HG03521 (cell line): Measurements from ENCODE around the gene C2orf72.
"Not testable (repeated sequence)": the region's sequence is repeated elsewhere in the genome, so short reads cannot be mapped to it uniquely, and the experiment has no call there.

Experiments used
- ATAC-seq: cut with Tn5 transposase; IDR thresholded peaks from one replicate; pipeline ENCODE4 v1.9.1; 2021; ENCODE audit warnings: mild to moderate bottlenecking, moderate library complexity; ENCODE audit not compliant: unreplicated experiment

C2orf72 gene

GRCh38 chr2:231013820-231014219 is 23.5 kb upstream of the C2orf72 start:
- ATAC-seq: no peak

- no peak for ATAC-seq
Observed at GRCh38 chr2:231015478-231015877, 21.8 kb upstream of the C2orf72 start.

GRCh38 chr2:231015926-231016325 is 21.4 kb upstream of the C2orf72 start:
- ATAC-seq: no peak

GRCh38 chr2:231016566-231017230 is 20.6 kb upstream of the C2orf72 start:
- ATAC-seq: no peak

GRCh38 chr2:231017231-231017598 is 20.1 kb upstream of the C2orf72 start:
- ATAC-seq: no peak

- ATAC-seq: no peak
Observed at GRCh38 chr2:231018184-231018583, 19.1 kb upstream of the C2orf72 start.

- ATAC-seq: not testable (repeated sequence)
Observed at GRCh38 chr2:231025059-231025458, 12.3 kb upstream of the C2orf72 start.

GRCh38 chr2:231028889-231029288 is 8.4 kb upstream of the C2orf72 start:
- ATAC-seq: no peak

- no peak for ATAC-seq
Observed at GRCh38 chr2:231029563-231029962, 7.8 kb upstream of the C2orf72 start.

GRCh38 chr2:231030725-231031124 is 6.6 kb upstream of the C2orf72 start:
- ATAC-seq: no peak

- no peak for ATAC-seq
Observed at GRCh38 chr2:231032575-231033140, 4.7 kb upstream of the C2orf72 start.

GRCh38 chr2:231033147-231034132 is 3.9 kb upstream of the C2orf72 start:
- ATAC-seq: no peak

- ATAC-seq: no peak
Observed at GRCh38 chr2:231034291-231034882, 2.9 kb upstream of the C2orf72 start.

- ATAC-seq: no peak
Observed at GRCh38 chr2:231036131-231036530, 1.2 kb upstream of the C2orf72 start.

- no peak for ATAC-seq
Observed at GRCh38 chr2:231036578-231037106, 681 bp upstream of the C2orf72 start.

- no peak for ATAC-seq
Observed at GRCh38 chr2:231037731-231038482, 584 bp downstream of the C2orf72 start.

GRCh38 chr2:231038483-231039293 is 1.4 kb downstream of the C2orf72 start:
- ATAC-seq: no peak

- ATAC-seq: no peak
Observed at GRCh38 chr2:231039294-231039664, 2.0 kb downstream of the C2orf72 start.

- ATAC-seq: no peak
Observed at GRCh38 chr2:231039821-231040364, 2.6 kb downstream of the C2orf72 start.
